NK-92 treated with Interleukin-12 subunit alpha and Interleukin-12 subunit beta, amount 100 ng/mL, for 24 hours (cell line): ENCODE results near the gene LRRK1.
A peak's percentile ranks its signal among the peaks of the same experiment; 100 is the strongest.
"Not testable (repeated sequence)": the region's sequence is repeated elsewhere in the genome, so short reads cannot be mapped to it uniquely, and the experiment has no call there.

Experiments
- DNase-seq: peaks from one replicate; lab custom pipeline; 2025; lab: John Stamatoyannopoulos, UW

Gene LRRK1

GRCh38 chr15:101070024-101070423, 150.9 kb downstream of the LRRK1 start:
- no peak for DNase-seq

- DNase-seq, result no peak
These were observed 151.5 kb downstream of the LRRK1 start for GRCh38 chr15:101070502-101071273.

- DNase-seq, result no peak
These were observed 152.5 kb downstream of the LRRK1 start for GRCh38 chr15:101071651-101072050.

GRCh38 chr15:101072235-101072634, 153.1 kb downstream of the LRRK1 start:
- not testable (repeated sequence) for DNase-seq

- DNase-seq, result not testable (repeated sequence)
These were observed 158.9 kb downstream of the LRRK1 start for GRCh38 chr15:101077806-101078668.

- DNase-seq, result no peak
These were observed 159.6 kb downstream of the LRRK1 start for GRCh38 chr15:101078669-101079323.

GRCh38 chr15:101081900-101082299, 162.7 kb downstream of the LRRK1 start:
- DNase-seq, result no peak

GRCh38 chr15:101083336-101084045, 164.3 kb downstream of the LRRK1 start:
- DNase-seq, result no peak

GRCh38 chr15:101084801-101085200, 165.6 kb downstream of the LRRK1 start:
- no peak for DNase-seq

GRCh38 chr15:101085311-101085700, 166.1 kb downstream of the LRRK1 start:
- no peak for DNase-seq

GRCh38 chr15:101086394-101087171, 167.4 kb downstream of the LRRK1 start:
- DNase-seq, result no peak

- DNase-seq, result no peak
These were observed 168.1 kb downstream of the LRRK1 start for GRCh38 chr15:101087172-101087769.

GRCh38 chr15:101088271-101088670, 169.1 kb downstream of the LRRK1 start:
- no peak for DNase-seq

GRCh38 chr15:101088788-101089578, 169.8 kb downstream of the LRRK1 start:
- peak; percentile 28 for DNase-seq

- no peak for DNase-seq
These were observed 170.6 kb downstream of the LRRK1 start for GRCh38 chr15:101089579-101090427.

GRCh38 chr15:101090428-101090790, 171.3 kb downstream of the LRRK1 start:
- DNase-seq, result no peak

GRCh38 chr15:101091080-101092017, 172.2 kb downstream of the LRRK1 start:
- DNase-seq, result no peak
